OCI-M2 (cell line): ENCODE measurements around the gene TSC22D2.

Experiments used
- DNase-seq: peaks from one replicate; lab custom pipeline; 2025; ENCODE audit not compliant: unreplicated experiment; lab: John Stamatoyannopoulos, UW

Gene TSC22D2

GRCh38 chr3:150408221-150409124 lies at the start of gene TSC22D2:
TSS of gene TSC22D2 (plus strand) at chr3:150408298. CDS start at chr3:150409351, 1,053 bp downstream.
- peak; percentile 55 for DNase-seq

DNA sequence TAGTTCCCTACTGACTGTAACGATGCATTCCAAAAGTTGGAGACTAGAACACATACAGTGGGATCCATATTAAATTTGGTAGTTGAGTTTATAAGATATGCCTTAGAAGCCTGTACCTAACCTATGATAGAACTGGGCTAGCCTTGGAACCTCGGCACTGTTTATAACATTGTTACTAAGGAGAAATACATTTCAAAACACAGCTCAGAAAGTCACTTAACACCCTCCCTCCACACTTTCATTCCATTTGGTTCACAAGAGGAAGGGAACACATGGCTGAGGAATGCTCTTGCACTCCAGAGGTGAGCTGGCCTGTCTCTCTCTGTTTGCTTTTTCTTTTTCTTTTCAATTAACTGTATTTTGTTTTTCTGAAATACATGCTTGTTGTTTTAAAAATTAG lies 48.7 kb upstream of the TSC22D2 start:
- DNase-seq, result no peak

- no peak for DNase-seq
Measured at GRCh38 chr3:150360966-150361365, 47.1 kb upstream of the TSC22D2 start.

DNA sequence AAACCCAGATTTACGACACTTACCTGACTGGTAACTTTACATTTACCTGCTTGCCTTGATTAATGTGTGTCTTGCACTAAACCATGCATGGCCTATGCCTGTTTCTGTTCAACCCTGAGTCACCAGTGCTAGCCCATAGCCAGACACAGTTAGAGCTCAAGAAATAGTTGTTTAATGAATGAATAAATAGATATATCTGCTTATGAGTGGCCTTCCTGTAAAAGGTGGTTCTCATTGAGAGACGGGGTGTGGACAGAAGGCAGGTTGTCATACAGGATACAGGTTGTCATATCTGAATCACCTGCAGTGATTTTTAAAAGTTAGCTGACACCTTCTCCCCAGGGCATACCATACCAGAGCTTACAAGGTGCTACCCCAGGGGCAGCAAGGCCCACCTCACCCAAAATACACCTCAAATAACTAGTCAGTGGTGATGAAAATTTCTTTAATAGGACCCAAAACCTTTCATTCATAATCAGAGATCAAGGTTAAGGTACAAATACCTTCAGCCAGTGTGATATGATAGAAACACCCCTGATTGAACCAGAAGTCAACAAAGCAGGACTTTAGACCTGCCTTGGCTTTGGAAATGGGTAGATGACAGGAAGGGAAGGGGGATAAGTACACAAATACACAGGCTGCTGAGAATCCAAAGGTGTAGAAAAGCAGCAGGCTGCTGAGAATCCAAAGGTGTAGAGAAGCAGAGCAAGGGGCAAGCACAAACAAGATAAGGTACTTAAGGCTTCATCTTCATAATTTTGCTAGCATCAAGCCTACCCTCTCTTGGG lies 45.4 kb upstream of the TSC22D2 start:
- no peak for DNase-seq

- DNase-seq, result no peak
Measured at GRCh38 chr3:150363420-150363819, 44.7 kb upstream of the TSC22D2 start.

GRCh38 chr3:150365132-150365604 lies 42.9 kb upstream of the TSC22D2 start:
- DNase-seq, result no peak

- no peak for DNase-seq
Measured at GRCh38 chr3:150367757-150368156, 40.3 kb upstream of the TSC22D2 start.

DNA sequence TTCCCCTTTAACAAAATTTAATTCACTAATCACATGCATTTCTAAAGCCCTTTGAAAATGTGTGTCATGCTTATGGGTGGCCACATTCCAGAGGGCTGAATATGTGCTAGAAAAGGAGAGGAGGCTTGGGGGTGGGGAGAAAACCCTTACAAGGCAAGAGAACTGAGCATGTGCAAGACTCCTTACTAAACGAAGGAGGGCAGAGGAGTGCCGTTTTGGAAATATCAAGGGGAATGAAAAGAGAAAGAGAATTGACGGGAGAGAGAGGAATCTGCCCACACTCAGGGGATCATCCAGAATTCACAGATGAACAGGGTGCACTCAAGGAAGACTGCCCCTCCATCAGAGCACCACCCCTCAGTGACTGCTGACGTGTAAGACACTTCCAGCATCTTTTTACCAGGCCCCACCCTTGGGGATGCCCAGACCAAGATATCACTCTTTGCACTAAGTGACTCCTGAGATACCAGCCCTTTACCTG lies 37.9 kb upstream of the TSC22D2 start:
- DNase-seq, result no peak

DNA sequence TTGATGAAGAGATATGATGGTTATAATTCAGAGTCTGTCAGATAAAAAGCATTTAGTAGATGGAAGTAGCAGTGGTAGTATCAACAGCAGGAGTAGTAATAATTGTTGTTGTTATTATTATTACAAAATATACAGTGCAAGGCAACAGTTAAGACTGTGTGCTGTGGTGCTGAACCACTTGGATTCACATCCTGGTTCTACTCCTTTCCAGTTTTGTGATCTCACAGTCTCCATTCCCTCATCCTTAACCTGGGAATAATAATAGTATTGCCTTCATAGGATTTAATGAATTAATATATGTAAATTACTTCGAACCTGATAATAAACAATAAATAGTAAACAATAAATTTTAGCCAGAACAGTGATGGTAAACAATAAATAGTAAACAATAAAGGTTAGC lies 37.1 kb upstream of the TSC22D2 start:
- no peak for DNase-seq

GRCh38 chr3:150371741-150372254 lies 36.3 kb upstream of the TSC22D2 start:
- no peak for DNase-seq

DNA sequence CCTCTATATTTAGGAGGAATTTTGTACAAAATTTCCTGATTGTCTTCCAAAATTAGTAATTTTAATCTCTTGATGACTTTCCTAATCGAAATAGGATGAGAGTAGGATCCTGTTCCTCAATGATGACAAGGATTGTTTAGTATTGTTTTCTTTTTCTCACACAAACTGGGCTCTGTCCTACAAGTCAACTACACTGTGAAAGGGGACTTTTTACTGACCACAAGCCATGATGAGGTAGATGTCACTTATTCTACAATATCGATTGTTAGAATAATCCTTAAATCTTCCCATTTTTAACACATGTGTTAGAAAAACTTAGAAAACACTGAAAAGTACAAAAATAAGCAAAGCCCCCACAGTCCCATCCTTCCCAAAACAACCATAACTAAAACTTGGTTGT lies 35.8 kb upstream of the TSC22D2 start:
- no peak for DNase-seq

DNA sequence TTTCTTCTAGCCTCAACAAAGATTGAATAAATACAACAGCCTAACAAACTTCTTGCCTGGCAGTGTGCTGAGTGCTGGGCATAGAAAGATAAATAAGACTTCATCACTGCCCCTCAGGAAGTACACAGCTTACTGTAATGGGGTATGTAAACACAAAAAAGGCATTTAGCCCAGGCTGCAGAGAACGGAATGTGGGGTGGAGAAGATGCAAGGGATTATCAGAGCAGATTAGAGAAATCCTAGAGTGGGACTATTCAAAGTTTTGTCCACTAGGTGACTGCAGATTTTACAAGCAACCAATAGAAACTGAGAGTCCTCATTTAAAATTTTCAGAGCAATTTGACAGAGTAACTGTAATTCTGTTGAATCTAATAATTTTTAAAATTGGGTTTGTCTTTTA lies 35.4 kb upstream of the TSC22D2 start:
- DNase-seq, result no peak

- DNase-seq, result no peak
Measured at GRCh38 chr3:150373234-150373875, 34.7 kb upstream of the TSC22D2 start.

DNA sequence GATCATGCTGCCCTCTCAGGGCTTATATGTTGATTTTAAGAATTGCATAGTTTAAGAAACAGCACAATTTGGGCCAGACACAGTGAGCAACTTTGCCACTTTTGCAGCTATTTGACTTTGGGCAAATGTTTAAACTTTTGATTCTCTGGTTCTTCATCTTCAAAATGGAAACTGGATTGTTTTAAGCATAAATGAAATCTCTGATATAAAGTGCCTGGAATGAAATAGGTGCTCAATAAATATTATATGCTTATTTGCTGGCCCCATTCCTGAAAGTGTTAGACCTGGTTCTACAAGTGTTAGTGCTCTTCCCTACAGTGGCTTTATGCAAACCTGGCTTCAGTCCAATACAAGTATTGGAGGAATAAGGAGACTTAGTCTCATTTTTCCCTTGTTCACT lies 33.1 kb upstream of the TSC22D2 start:
- DNase-seq, result no peak

DNA sequence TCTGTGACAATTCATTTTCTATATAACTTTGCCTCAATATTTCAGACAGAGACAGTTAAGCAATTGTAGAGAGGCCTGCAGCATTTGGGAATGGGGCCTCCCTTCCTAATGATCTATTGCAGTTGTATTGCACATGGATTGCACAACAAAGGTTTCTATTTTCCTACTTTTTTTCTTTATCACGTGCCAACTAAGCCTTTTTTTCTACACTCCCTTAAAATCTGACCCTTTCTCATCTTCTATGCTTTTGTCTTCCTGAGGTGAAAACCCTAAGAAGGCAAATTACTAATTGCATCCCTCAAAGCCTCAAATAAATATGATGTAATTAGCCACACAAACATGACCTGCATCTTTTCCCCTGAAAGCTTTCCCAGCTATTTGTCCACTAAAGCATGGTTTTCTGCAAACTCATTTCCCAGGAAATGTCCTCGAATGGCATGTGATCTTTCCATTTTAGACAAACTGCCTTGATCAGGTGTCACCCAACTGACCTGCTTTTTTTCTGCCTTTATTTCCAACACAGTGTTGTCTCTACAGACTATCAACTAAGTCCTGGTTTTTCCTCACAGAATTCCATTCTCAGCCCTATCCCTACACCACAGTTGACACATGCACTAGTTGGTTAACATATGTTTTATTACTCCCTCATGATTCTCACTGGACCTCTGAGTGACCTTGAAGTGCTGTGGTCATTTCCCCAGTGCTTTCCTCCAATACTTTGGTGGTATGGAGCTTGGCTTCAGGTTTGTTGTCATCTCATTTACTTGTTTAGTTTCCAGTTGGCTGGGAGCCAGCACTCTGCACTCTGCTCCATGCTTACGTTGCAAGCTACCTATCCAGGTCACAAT lies 31.9 kb upstream of the TSC22D2 start:
- no peak for DNase-seq

DNA sequence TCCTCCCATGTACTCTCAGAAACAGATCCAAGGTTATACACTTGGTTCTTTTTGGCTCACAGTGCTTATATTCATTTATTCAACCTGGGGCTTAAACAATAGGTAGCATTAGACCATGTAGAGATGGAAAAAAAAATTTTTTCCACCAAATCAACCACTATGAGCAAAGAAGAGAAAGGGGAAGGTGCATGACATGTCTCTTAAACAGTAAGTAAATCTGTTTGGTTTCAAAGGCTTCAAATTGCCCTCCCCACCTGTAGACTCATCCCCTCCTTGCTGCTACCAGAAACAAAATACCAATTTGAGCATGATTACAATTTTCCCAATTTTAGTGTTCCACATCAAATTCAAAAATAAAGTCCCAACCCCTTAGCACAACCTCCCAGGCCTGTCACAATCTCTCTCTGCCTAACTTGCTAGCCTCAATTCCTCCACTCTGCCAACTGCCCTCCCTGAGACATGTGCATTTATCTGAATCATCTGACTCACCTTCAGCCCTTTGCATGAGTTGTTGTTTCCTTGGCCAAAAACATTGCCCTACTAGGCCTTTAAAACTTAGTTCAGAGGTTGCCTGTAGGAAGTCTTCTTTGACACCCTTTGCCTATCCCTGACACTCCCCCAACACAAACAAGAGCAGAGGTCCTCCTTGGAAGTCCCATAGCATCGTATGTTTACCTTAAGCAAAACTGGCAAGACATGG lies 30.3 kb upstream of the TSC22D2 start:
- DNase-seq, result no peak

- DNase-seq, result no peak
Measured at GRCh38 chr3:150378301-150378748, 29.8 kb upstream of the TSC22D2 start.

GRCh38 chr3:150379469-150379868 lies 28.6 kb upstream of the TSC22D2 start:
- no peak for DNase-seq
